HCT116 (cell line): ENCODE data around the gene RARB. TPM values are rescaled to one million over a fixed set of nuclear protein-coding genes. Genes with fewer than 3 reads are reported as not detected.

Experiments
- ATAC-seq: fragments of 200-7000 bp; cut with Tn5 transposase; 2 replicates; pipeline ENCODE4 v1.9.1; 2020; ENCODE audit warnings: mild to moderate bottlenecking, moderate library complexity
- BruUV-seq: library from RNA; stranded (reverse); fragments of 400-500 nt; replicated peaks from 2 replicates; lab custom pipeline; 2021; lab: Mats Ljungman, UMichigan
- CTCF ChIA-PET: fragments of 300-600 bp; sonication (Branson Sonifier 250); formaldehyde crosslinking; loops from one replicate; lab custom pipeline; 2021; ENCODE audit warnings: antibody characterized with exemption; lab: Charles Lee
- POLR2A ChIA-PET: fragments of 300-600, 350-600 bp; sonication (Branson Sonifier 250); formaldehyde crosslinking; loops from one replicate; lab custom pipeline; 2021; ENCODE audit warnings: antibody characterized with exemption; lab: Charles Lee
- RAD21 ChIA-PET, 2 experiments: fragments of 300-600 bp; sonication (Branson Sonifier 250); formaldehyde crosslinking; loops; one replicate each; lab custom pipeline; 2023; ENCODE audit warnings: low total read pairs in 2 of 2; ENCODE audit not compliant: uncharacterized antibody in 2 of 2, unreplicated experiment in 2 of 2, low non-redundant PET in 1 of 2; lab: Charles Lee
- DNase-seq: peaks from one replicate; pipeline ENCODE4 v3.0.0-alpha.2; 2010; ENCODE audit warnings: low read depth, low spot score
- H2AFZ ChIP-seq: fragments of 200-600 bp; shearing (Covaris generic), sonication (generic); 2 replicates; pipeline ENCODE4 v1.6.1; 2017; ENCODE audit warnings: low read depth, mixed run types, mixed read lengths, antibody characterized with exemption, low read length; ENCODE audit not compliant: poor library complexity, severe bottlenecking
- H3K27ac ChIP-seq: 2 replicates; pipeline ENCODE4 v1.5.1; 2012; ENCODE audit warnings: low read depth, low read length
- H3K27me3 ChIP-seq: fragments of 200-600 bp; sonication (generic); 2 replicates; pipeline ENCODE4 v1.6.1; 2016; ENCODE audit warnings: mixed run types, low read length, mixed read lengths; ENCODE audit not compliant: insufficient read depth
- H3K36me3 ChIP-seq, 2 experiments: fragments of 200-500 bp in 1 of 2; fragments of 200-600 bp in 1 of 2; sonication (Bioruptor generic) in 1 of 2; sonication (generic) in 1 of 2; 2 replicates each; pipeline versions ENCODE4 v1.5.1 to v1.6.1; 2014 to 2016; ENCODE audit warnings: low read length in 2 of 2, inconsistent platforms in 1 of 2, mixed read lengths in 1 of 2, mixed run types in 1 of 2; ENCODE audit not compliant: insufficient read depth in 2 of 2, control insufficient read depth in 1 of 2
- H3K4me1 ChIP-seq, 2 experiments: fragments of 200-600 bp in 1 of 2; sonication (generic) in 1 of 2; 2 replicates each; pipeline versions ENCODE4 v1.5.1 to v1.6.1; 2012 to 2017; ENCODE audit warnings: low read length in 2 of 2, inconsistent platforms in 1 of 2, mild to moderate bottlenecking in 1 of 2, mixed read lengths in 1 of 2, mixed run types in 1 of 2, moderate library complexity in 1 of 2; ENCODE audit not compliant: insufficient read depth in 2 of 2, control insufficient read depth in 1 of 2
- H3K4me2 ChIP-seq: fragments of 200-600 bp; sonication (generic); 2 replicates; pipeline ENCODE4 v1.6.1; 2017; ENCODE audit warnings: mixed run types, low read length, mixed read lengths
- H3K4me3 ChIP-seq, 2 experiments: fragments of 200-600 bp in 1 of 2; sonication (generic) in 1 of 2; replicated peaks in 1 of 2; 2 replicates each; pipeline ENCODE4 v1.5.1; 2011 to 2016; ENCODE audit warnings: low read length in 2 of 2, control low read depth in 1 of 2, low read depth in 1 of 2, mild to moderate bottlenecking in 1 of 2, mixed read lengths in 1 of 2, mixed run types in 1 of 2
- H3K79me2 ChIP-seq: fragments of 200-600 bp; sonication (generic); 2 replicates; pipeline ENCODE4 v1.6.1; 2017; ENCODE audit warnings: mild to moderate bottlenecking, mixed run types, low read length, moderate library complexity, mixed read lengths; ENCODE audit not compliant: insufficient read depth
- H3K9ac ChIP-seq: fragments of 200-600 bp; sonication (generic); 2 replicates; pipeline ENCODE4 v1.6.1; 2016; ENCODE audit warnings: low read length, mixed read lengths
- H3K9me2 ChIP-seq: fragments of 200-600 bp; sonication (generic), shearing (Covaris generic); 2 replicates; pipeline ENCODE4 v1.6.1; 2017; ENCODE audit warnings: mixed run types, mild to moderate bottlenecking, moderate library complexity; ENCODE audit not compliant: insufficient read depth
- H3K9me3 ChIP-seq, 2 experiments: fragments of 200-500 bp in 1 of 2; fragments of 200-600 bp in 1 of 2; sonication (Bioruptor generic) in 1 of 2; sonication (generic) in 1 of 2; 2 replicates each; pipeline ENCODE4 v1.6.1; 2014 to 2017; ENCODE audit warnings: low read length in 2 of 2, mixed read lengths in 2 of 2, inconsistent platforms in 1 of 2, low read depth in 1 of 2, mild to moderate bottlenecking in 1 of 2, mixed run types in 1 of 2, moderate library complexity in 1 of 2; ENCODE audit not compliant: control insufficient read depth in 1 of 2, insufficient read depth in 1 of 2
- H4K20me1 ChIP-seq: fragments of 200-600 bp; sonication (generic), shearing (Covaris generic); 2 replicates; pipeline ENCODE4 v1.6.1; 2017; ENCODE audit warnings: mixed run types, mild to moderate bottlenecking, moderate library complexity; ENCODE audit not compliant: insufficient read depth
- ELF1 ChIP-seq: IDR thresholded peaks from 2 replicates; pipeline ENCODE4 v1.6.1; 2012; ENCODE audit warnings: low read depth, borderline replicate concordance
- JUND ChIP-seq: IDR thresholded peaks from 2 replicates; pipeline ENCODE4 v1.6.1; 2012
- POLR2AphosphoS5 ChIP-seq: IDR thresholded peaks from 2 replicates; pipeline ENCODE4 v1.6.1; 2011; ENCODE audit warnings: mild to moderate bottlenecking, low read depth, low read length, moderate library complexity
- ZBTB33 ChIP-seq: IDR thresholded peaks from 2 replicates; pipeline ENCODE4 v1.6.1; 2011; ENCODE audit warnings: mild to moderate bottlenecking, low read length, moderate library complexity; ENCODE audit not compliant: insufficient replicate concordance; ENCODE audit errors: extremely low read depth
- intact Hi-C: fragments of 100-400 bp; cut with micrococcal nuclease; formaldehyde crosslinking; loops from 2 replicates; pipeline ENCODE4 v1.10.0; 2022
- total RNA-seq: library from RNA; stranded (reverse); gene quantifications from one replicate; pipeline ENCODE4 v1.2.1, GENCODE V29; 2021; ENCODE audit not compliant: unreplicated experiment

RARB gene
- total RNA-seq, 1 experiment from 2014 or later = not detected

- no peak for ATAC-seq
- intact Hi-C loops = no loop called here
- BruUV-seq = no TSS peak
Observed at GRCh38 chr3:25534007-25534406, 105.9 kb downstream of the RARB start.

More at GRCh38 chr3:25534007-25534406, 105.9 kb downstream of the RARB start:
- Histone ChIP-seq H3K4me3 (no peak overlapping the region), H4K20me1 (no peaks in the 10 kb centered on the region), H3K79me2 (no peaks in the 10 kb centered on the region), H3K9ac (no peak overlapping the region), H3K4me2 (no peak overlapping the region), H2AFZ (no peak overlapping the region), H3K4me1 (no peaks in the 10 kb centered on the region), H3K27me3 (0 out of 2 replicates have a peak, but pooled peaks cover 3% of the 10 kb centered on the region), H3K9me2 (no peaks in the 10 kb centered on the region), H3K36me3 (no peaks in the 10 kb centered on the region), H3K27ac (no peak overlapping the region), H3K9me3 (no peaks in the 10 kb centered on the region; a peak in 1 of 4 replicates)
- DNase-seq = no peak
- RAD21 ChIA-PET = no interaction called here
- POLR2A ChIA-PET = no interaction called here
- no peak for TF ChIP-seq POLR2AphosphoS5
- no peak for TF ChIP-seq ELF1
- TF ChIP-seq JUND = no peak
- no peak for TF ChIP-seq ZBTB33
- CTCF ChIA-PET = no interaction called here
